H1 (cell line): ENCODE results near the gene NDUFA6. TPM values are rescaled to one million over a fixed set of nuclear protein-coding genes. Genes with fewer than 3 reads are reported as not detected.

Source experiments
- ASH2L ChIP-seq: fragments of 200-600, 300-600 bp; sonication (generic); IDR thresholded peaks from one replicate; pipeline ENCODE4 v1.7.1; 2017; ENCODE audit warnings: low read length
- BACH1 ChIP-seq: IDR thresholded peaks from 2 replicates; pipeline ENCODE4 v1.6.1; 2012; ENCODE audit warnings: low read length, improper control_type of control experiment
- BCL11A ChIP-seq, 2 experiments: IDR thresholded peaks; one replicate each; pipeline ENCODE4 v1.6.1; 2011; ENCODE audit warnings: low read depth in 2 of 2, low read length in 2 of 2, mild to moderate bottlenecking in 2 of 2
- BRCA1 ChIP-seq: IDR thresholded peaks from 2 replicates; pipeline ENCODE4 v1.6.1; 2012; ENCODE audit warnings: low read depth, low read length, improper control_type of control experiment
- CHD2 ChIP-seq: IDR thresholded peaks from 2 replicates; pipeline ENCODE4 v1.6.1; 2012; ENCODE audit warnings: low read length, improper control_type of control experiment
- CREB1 ChIP-seq: IDR thresholded peaks from 2 replicates; pipeline ENCODE4 v1.6.1; 2012; ENCODE audit warnings: inconsistent platforms
- CTBP2 ChIP-seq: IDR thresholded peaks from 2 replicates; pipeline ENCODE4 v1.7.0; 2011; ENCODE audit warnings: borderline replicate concordance, mild to moderate bottlenecking, moderate library complexity, mixed read lengths, low read length; ENCODE audit not compliant: insufficient read depth, insufficient read length
- GABPA ChIP-seq: IDR thresholded peaks from 2 replicates; pipeline ENCODE4 v1.6.1; 2011; ENCODE audit warnings: mild to moderate bottlenecking, low read length, moderate library complexity, borderline replicate concordance; ENCODE audit not compliant: insufficient read depth
- GTF2F1 ChIP-seq: IDR thresholded peaks from 2 replicates; pipeline ENCODE4 v1.6.1; 2012; ENCODE audit warnings: low read depth, low read length, improper control_type of control experiment, borderline replicate concordance
- HDAC2 ChIP-seq, 2 experiments: fragments of 300-600 bp in 1 of 2; sonication (generic) in 1 of 2; IDR thresholded peaks; 2 replicates each; pipeline ENCODE4 v1.6.1; 2011 to 2012; ENCODE audit warnings: low read depth in 2 of 2, low read length in 2 of 2, mild to moderate bottlenecking in 2 of 2, moderate library complexity in 2 of 2, borderline replicate concordance in 1 of 2, inconsistent platforms in 1 of 2
- JUN ChIP-seq: IDR thresholded peaks from 2 replicates; pipeline ENCODE4 v1.6.1; 2011; ENCODE audit warnings: low read depth, mild to moderate bottlenecking, improper control_type of control experiment, low read length
- KDM4A ChIP-seq: IDR thresholded peaks from one replicate; pipeline ENCODE4 v1.7.1; 2012; ENCODE audit warnings: low read depth, mild to moderate bottlenecking, moderate library complexity, low read length, inconsistent platforms; ENCODE audit not compliant: severe bottlenecking
- MAFK ChIP-seq: IDR thresholded peaks from 2 replicates; pipeline ENCODE4 v1.6.1; 2012; ENCODE audit warnings: low read depth, mild to moderate bottlenecking, improper control_type of control experiment, low read length
- PHF8 ChIP-seq: fragments of 200-600 bp; sonication (generic); conservative IDR thresholded peaks from 2 replicates; pipeline ENCODE4 v1.7.1; 2012; ENCODE audit warnings: low read depth, mild to moderate bottlenecking, inconsistent platforms, low read length, moderate library complexity
- POLR2AphosphoS5 ChIP-seq: IDR thresholded peaks from 2 replicates; pipeline ENCODE4 v1.6.1; 2011; ENCODE audit warnings: low read depth, low read length
- RAD21 ChIP-seq, 2 experiments: IDR thresholded peaks in 1 of 2; conservative IDR thresholded peaks in 1 of 2; 2 replicates each; pipeline ENCODE4 v1.6.1; 2011; ENCODE audit warnings: low read depth in 2 of 2, low read length in 2 of 2, improper control_type of control experiment in 1 of 2, inconsistent platforms in 1 of 2, mild to moderate bottlenecking in 1 of 2, moderate library complexity in 1 of 2
- RBBP5 ChIP-seq: IDR thresholded peaks from 2 replicates; pipeline ENCODE4 v1.7.1; 2012; ENCODE audit warnings: low read depth, mild to moderate bottlenecking, inconsistent platforms, low read length, moderate library complexity, borderline replicate concordance
- RFX5 ChIP-seq: IDR thresholded peaks from 2 replicates; pipeline ENCODE4 v1.6.1; 2011; ENCODE audit warnings: low read depth, low read length, improper control_type of control experiment, borderline replicate concordance
- SAP30 ChIP-seq: fragments of 300-600 bp; sonication (generic); IDR thresholded peaks from 2 replicates; pipeline ENCODE4 v1.7.1; 2012; ENCODE audit warnings: low read length, moderate library complexity, mild to moderate bottlenecking, inconsistent platforms; ENCODE audit not compliant: insufficient read depth, insufficient replicate concordance
- TEAD4 ChIP-seq: IDR thresholded peaks from 2 replicates; pipeline ENCODE4 v1.6.1; 2012; ENCODE audit warnings: low read depth, low read length, inconsistent platforms, mixed read lengths
- polyA plus RNA-seq, 7 experiments: library from polyadenylated mRNA; depleted of rRNA in 3 of 7; stranded (reverse) in 5 of 7; unstranded in 2 of 7; fragments of >200 nt in 5 of 7; fragments of 200-250 nt in 2 of 7; gene quantifications; 1 replicate in 5 of 7; 2 replicates in 1 of 7; 4 replicates in 1 of 7; pipeline versions ENCODE4 v1.2.1 to v1.2.3, GENCODE V29; 2011 to 2013; ENCODE audit warnings: missing spikeins in 2 of 7, mixed read lengths in 2 of 7
- total RNA-seq: library from RNA; stranded (reverse); fragmentation: NEBNext Ultra II Directional; extraction: Animal tissue kit (Norgen Biotek cat#: 25700); gene quantifications from 2 replicates; pipeline ENCODE4 v1.2.1, GENCODE V29; 2021
- TF ChIP-seq, protein P1 (sequence below): IDR thresholded peaks from 2 replicates; pipeline ENCODE4 v1.6.1; 2012; ENCODE audit warnings: inconsistent platforms
- TF ChIP-seq, protein P2 (sequence below): IDR thresholded peaks from 2 replicates; pipeline ENCODE4 v1.6.1; 2012; ENCODE audit warnings: inconsistent platforms

NDUFA6 gene
- total and polyA plus RNA-seq, 2 of the 8 experiments (the other 6 are each of a cell fraction or from before 2014, with no cell fraction given) = 76.2 to 105 TPM

DNA sequence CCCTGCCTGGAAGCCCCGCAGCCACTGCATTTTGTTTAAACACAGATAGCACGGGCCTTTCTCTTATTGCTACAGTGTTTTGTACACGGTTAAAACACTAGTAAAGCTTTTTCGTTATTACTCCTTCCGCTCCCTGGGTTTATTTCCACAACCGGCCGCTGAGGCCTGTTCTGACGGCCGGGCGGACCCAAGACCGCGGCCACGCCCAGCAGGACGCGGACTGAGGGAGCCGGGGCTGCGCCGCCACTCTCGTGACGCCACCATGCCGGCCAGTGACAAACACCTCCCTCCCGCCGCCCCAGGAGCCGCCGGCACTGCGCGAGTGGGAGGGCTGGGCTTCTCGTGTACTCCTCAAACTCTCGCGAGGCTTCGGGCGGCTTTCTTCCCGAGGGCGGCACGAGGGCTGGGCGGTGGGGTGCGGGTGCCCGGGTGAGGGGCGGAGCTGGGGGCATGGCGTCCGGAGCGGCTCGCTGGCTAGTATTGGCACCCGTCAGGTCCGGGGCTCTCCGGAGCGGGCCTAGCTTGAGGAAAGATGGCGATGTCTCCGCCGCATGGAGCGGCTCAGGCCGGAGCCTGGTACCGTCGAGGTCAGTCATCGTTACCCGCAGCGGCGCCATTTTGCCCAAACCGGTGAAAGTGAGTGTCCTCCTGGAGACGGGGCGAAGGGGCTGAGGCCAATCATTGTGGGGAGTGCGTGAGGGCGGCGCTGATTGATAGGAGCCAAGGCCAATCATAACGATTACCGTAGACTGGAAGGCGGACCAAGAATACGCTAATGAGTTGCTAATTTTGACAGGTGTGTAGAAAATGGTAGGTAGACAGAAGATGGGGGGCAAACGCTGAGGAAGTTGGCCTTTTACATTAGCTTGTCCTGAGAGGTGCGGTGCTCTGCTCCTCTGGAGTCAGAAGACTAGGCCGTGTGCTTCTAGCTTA is 11.0 kb downstream of the NDUFA6 start, which contains the start of gene SMDT1 (continued):
- TF ChIP-seq ASH2L (peak; percentile 98), JUN (no peak), TEAD4 (no peak), POLR2AphosphoS5 (peak; percentile 88), GABPA (no peak), RFX5 (no peak), CHD2 (peak; percentile 90), BRCA1 (peak; percentile 69), BACH1 (no peak; the same call in 1 of the 2 replicates), MAFK (no peak), CTBP2 (no peak), BCL11A (IDR thresholded peaks at IDR 0.05; ENCODE audit: low read depth in 2 of 2, low read length in 2 of 2) (no peak), HDAC2 (IDR thresholded peaks at IDR 0.05; ENCODE audit: borderline replicate concordance in 1 of 2, low read depth in 2 of 2, low read length in 2 of 2) (peak in 1 of 2 experiments; percentile 27; a peak in 3 of 4 replicates), CREB1 (peak; percentile 79), SAP30 (peak; percentile 97), RAD21 (IDR thresholded peaks at IDR 0.05 in 1 of 2, conservative IDR thresholded peaks at IDR 0.05 in 1 of 2; ENCODE audit: low read depth in 2 of 2, low read length in 2 of 2) (no peak), KDM4A (peak; percentile 97), GTF2F1 (no peak), RBBP5 (peak; percentile 91; the same call in 1 of the 2 replicates), PHF8 (peak; percentile 96)
- TF ChIP-seq, protein P1, sequence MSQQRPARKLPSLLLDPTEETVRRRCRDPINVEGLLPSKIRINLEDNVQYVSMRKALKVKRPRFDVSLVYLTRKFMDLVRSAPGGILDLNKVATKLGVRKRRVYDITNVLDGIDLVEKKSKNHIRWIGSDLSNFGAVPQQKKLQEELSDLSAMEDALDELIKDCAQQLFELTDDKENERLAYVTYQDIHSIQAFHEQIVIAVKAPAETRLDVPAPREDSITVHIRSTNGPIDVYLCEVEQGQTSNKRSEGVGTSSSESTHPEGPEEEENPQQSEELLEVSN = peak; percentile 84; the same call in 1 of the 2 replicates
- TF ChIP-seq, protein P2, sequence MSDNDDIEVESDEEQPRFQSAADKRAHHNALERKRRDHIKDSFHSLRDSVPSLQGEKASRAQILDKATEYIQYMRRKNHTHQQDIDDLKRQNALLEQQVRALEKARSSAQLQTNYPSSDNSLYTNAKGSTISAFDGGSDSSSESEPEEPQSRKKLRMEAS = peak; percentile 90
